H1 (cell line): ENCODE results near the gene GDAP2. TPM values are rescaled to one million over a fixed set of nuclear protein-coding genes. Genes with fewer than 3 reads are reported as not detected.

Source experiments
- CTCF ChIA-PET: fragments of 300-600 bp; sonication (Branson Sonifier 250); formaldehyde crosslinking; loops from one replicate; lab custom pipeline; 2021; ENCODE audit not compliant: partially characterized antibody; lab: Charles Lee
- POLR2A ChIA-PET: fragments of 300-600 bp; sonication (Branson Sonifier 250); formaldehyde crosslinking; loops from one replicate; lab custom pipeline; 2021; ENCODE audit warnings: inconsistent platforms; ENCODE audit not compliant: partially characterized antibody; lab: Charles Lee
- DNase-seq, 2 experiments: peaks; one replicate each; pipeline versions ENCODE4 v3.0.0 to v3.0.0-alpha.2; 2010 to 2022; ENCODE audit warnings: low spot score in 2 of 2, low read depth in 1 of 2, mixed read lengths in 1 of 2
- FAIRE-seq: peaks from 2 replicates; lab custom pipeline; 2011; peaks lifted over from hg19 to GRCh38; lab: Jason Lieb, UNC
- H2AFZ ChIP-seq: 2 replicates; pipeline ENCODE4 v1.8.1; 2012; ENCODE audit warnings: low read length, inconsistent platforms
- H2AK5ac ChIP-seq: 2 replicates; pipeline ENCODE4 v1.6.1; 2013; ENCODE audit warnings: low read depth, low read length
- H2BK120ac ChIP-seq: replicated peaks from 2 replicates; pipeline ENCODE3; 2013; ENCODE audit warnings: low read depth, low read length, inconsistent platforms
- H2BK12ac ChIP-seq: 2 replicates; pipeline ENCODE4 v1.6.1; 2013; ENCODE audit warnings: low read depth, low read length
- H2BK15ac ChIP-seq: 2 replicates; pipeline ENCODE4 v1.6.1; 2013; ENCODE audit warnings: low read length
- H2BK20ac ChIP-seq: 2 replicates; pipeline ENCODE4 v1.6.1; 2013; ENCODE audit warnings: low read length
- H2BK5ac ChIP-seq: 2 replicates; pipeline ENCODE4 v1.6.1; 2013; ENCODE audit warnings: low read depth, low read length
- H3K14ac ChIP-seq: 2 replicates; pipeline ENCODE4 v1.6.1; 2013; ENCODE audit warnings: inconsistent platforms; ENCODE audit not compliant: insufficient read length
- H3K18ac ChIP-seq: 2 replicates; pipeline ENCODE4 v1.6.1; 2013; ENCODE audit warnings: low read length; ENCODE audit errors: extremely low read depth
- H3K23ac ChIP-seq: 2 replicates; pipeline ENCODE4 v1.6.1; 2013; ENCODE audit warnings: inconsistent platforms; ENCODE audit not compliant: insufficient read length
- H3K23me2 ChIP-seq: 2 replicates; pipeline ENCODE4 v1.6.1; 2013; ENCODE audit warnings: low read depth, low read length
- H3K27ac ChIP-seq: 2 replicates; pipeline ENCODE4 v1.6.1; 2011; ENCODE audit warnings: low read depth, low read length, inconsistent platforms
- H3K27me3 ChIP-seq, 4 experiments: replicated peaks in 1 of 4; 1 replicate in 1 of 4; 2 replicates in 3 of 4; pipeline versions ENCODE4 v1.6.1 to v1.8.1; 2011 to 2013; ENCODE audit warnings: low read length in 3 of 4, mild to moderate bottlenecking in 3 of 4, inconsistent platforms in 2 of 4, mixed read lengths in 2 of 4, moderate library complexity in 1 of 4; ENCODE audit not compliant: control insufficient read depth in 3 of 4, insufficient read depth in 3 of 4; ENCODE audit errors: extremely low read depth in 1 of 4
- H3K36me3 ChIP-seq, 4 experiments: 2 replicates each; pipeline versions ENCODE4 v1.6.1 to v1.8.1; 2011 to 2013; ENCODE audit warnings: mild to moderate bottlenecking in 4 of 4, low read length in 3 of 4, moderate library complexity in 2 of 4, control low read depth in 1 of 4, inconsistent platforms in 1 of 4; ENCODE audit not compliant: insufficient read depth in 4 of 4, control insufficient read depth in 2 of 4
- H3K4ac ChIP-seq: replicated peaks from 2 replicates; pipeline ENCODE3; 2013; ENCODE audit warnings: low read length, low read depth, mixed read lengths, inconsistent platforms; ENCODE audit not compliant: insufficient read length
- H3K4me1 ChIP-seq, 4 experiments: replicated peaks in 1 of 4; 1 replicate in 1 of 4; 2 replicates in 3 of 4; pipeline versions ENCODE4 v1.6.1 to v1.8.1; 2011 to 2013; ENCODE audit warnings: low read length in 3 of 4, inconsistent platforms in 2 of 4, mixed read lengths in 1 of 4; ENCODE audit not compliant: insufficient read depth in 4 of 4, control insufficient read depth in 3 of 4
- H3K4me2 ChIP-seq, 2 experiments: 2 replicates each; pipeline versions ENCODE4 v1.6.1 to v1.8.1; 2011 to 2013; ENCODE audit warnings: low read depth in 2 of 2, low read length in 2 of 2, control low read depth in 1 of 2, inconsistent platforms in 1 of 2, mild to moderate bottlenecking in 1 of 2; ENCODE audit not compliant: insufficient read depth in 1 of 2
- H3K4me3 ChIP-seq, 4 experiments: fragments of 200-600, 300-600 bp in 1 of 4; sonication (generic), shearing (Covaris generic), sonication (Bioruptor Twin) in 1 of 4; 2 replicates each; pipeline versions ENCODE4 v1.5.1 to v1.8.1; 2011 to 2016; ENCODE audit warnings: low read length in 4 of 4, low read depth in 3 of 4, control low read depth in 2 of 4, inconsistent platforms in 2 of 4, mild to moderate bottlenecking in 2 of 4, mixed read lengths in 1 of 4, moderate library complexity in 1 of 4; ENCODE audit not compliant: insufficient read depth in 2 of 4; ENCODE audit errors: extremely low read depth in 1 of 4
- H3K56ac ChIP-seq: replicated peaks from 2 replicates; pipeline ENCODE3; 2013; ENCODE audit warnings: low read depth, mild to moderate bottlenecking, mixed read lengths, low read length, inconsistent platforms; ENCODE audit not compliant: insufficient read length
- H3K79me1 ChIP-seq: 2 replicates; pipeline ENCODE4 v1.6.1; 2013; ENCODE audit warnings: low read depth, low read length, control low read depth
- H3K79me2 ChIP-seq, 2 experiments: 2 replicates each; pipeline versions ENCODE4 v1.6.1 to v1.8.1; 2012 to 2013; ENCODE audit warnings: low read length in 2 of 2, mild to moderate bottlenecking in 2 of 2, inconsistent platforms in 1 of 2; ENCODE audit not compliant: insufficient read depth in 2 of 2, control insufficient read depth in 1 of 2
- H3K9ac ChIP-seq, 4 experiments: replicated peaks in 1 of 4; 1 replicate in 1 of 4; 2 replicates in 3 of 4; pipeline versions ENCODE4 v1.6.1 to v1.8.1; 2011 to 2013; ENCODE audit warnings: low read depth in 3 of 4, low read length in 3 of 4, control low read depth in 2 of 4, mild to moderate bottlenecking in 2 of 4, moderate library complexity in 2 of 4, inconsistent platforms in 1 of 4; ENCODE audit errors: extremely low read depth in 1 of 4
- H3K9me3 ChIP-seq, 2 experiments: 2 replicates each; pipeline versions ENCODE4 v1.6.1 to v1.8.1; 2012 to 2013; ENCODE audit warnings: mild to moderate bottlenecking in 2 of 2, moderate library complexity in 2 of 2, control low read depth in 1 of 2, inconsistent platforms in 1 of 2, low read depth in 1 of 2, low read length in 1 of 2, mixed read lengths in 1 of 2; ENCODE audit not compliant: insufficient read depth in 2 of 2
- H4K20me1 ChIP-seq, 2 experiments: replicated peaks in 1 of 2; 2 replicates each; pipeline versions ENCODE3 to v1.8.1; 2011 to 2013; ENCODE audit warnings: inconsistent platforms in 2 of 2, low read length in 2 of 2, mild to moderate bottlenecking in 1 of 2; ENCODE audit not compliant: insufficient read depth in 2 of 2, control insufficient read depth in 1 of 2
- H4K5ac ChIP-seq: 2 replicates; pipeline ENCODE4 v1.6.1; 2013; ENCODE audit warnings: low read length, low read depth, mixed read lengths, inconsistent platforms; ENCODE audit not compliant: insufficient read length
- H4K8ac ChIP-seq: 2 replicates; pipeline ENCODE4 v1.8.0; 2013; ENCODE audit warnings: mild to moderate bottlenecking, moderate library complexity, low read length, inconsistent platforms; ENCODE audit not compliant: insufficient read depth; ENCODE audit errors: extremely low read depth
- H4K91ac ChIP-seq: replicated peaks from 2 replicates; pipeline ENCODE3; 2013; ENCODE audit warnings: low read length, mixed read lengths, inconsistent platforms; ENCODE audit not compliant: insufficient read length
- E2F6 ChIP-seq: IDR thresholded peaks from 2 replicates; pipeline ENCODE4 v1.6.1; 2012; ENCODE audit warnings: inconsistent platforms
- EZH2 ChIP-seq: fragments of 200-600 bp; sonication (generic); IDR thresholded peaks from 2 replicates; pipeline ENCODE4 v1.7.1; 2012; ENCODE audit warnings: low read depth, mild to moderate bottlenecking, moderate library complexity, low read length, inconsistent platforms; ENCODE audit not compliant: severe bottlenecking
- HDAC6 ChIP-seq: IDR thresholded peaks from one replicate; pipeline ENCODE4 v1.7.1; 2012; ENCODE audit warnings: low read depth, mild to moderate bottlenecking, inconsistent platforms, low read length, moderate library complexity
- SP2 ChIP-seq: IDR thresholded peaks from 2 replicates; pipeline ENCODE4 v1.6.1; 2012; ENCODE audit warnings: mild to moderate bottlenecking, low read length, inconsistent platforms
- TBP ChIP-seq: IDR thresholded peaks from 2 replicates; pipeline ENCODE4 v1.6.1; 2011; ENCODE audit warnings: low read depth, low read length, improper control_type of control experiment
- WGBS, 2 experiments: shearing (Covaris generic) in 1 of 2; methylation state at CpG; one replicate each; pipeline versions ENCODE4 v1.1.6 to v1.1.7; 2013 to 2015; ENCODE audit warnings: low lambda C conversion rate in 2 of 2, mixed read lengths in 2 of 2, inconsistent platforms in 1 of 2, low coverage in 1 of 2, missing lambda C conversion rate in 1 of 2; ENCODE audit not compliant: insufficient replicate concordance in 2 of 2, insufficient coverage in 1 of 2, insufficient read length in 1 of 2; ENCODE audit errors: extremely low coverage in 1 of 2, missing lambda C conversion rate in 1 of 2; 5-methylcytosine and 5-hydroxymethylcytosine counted together
- polyA plus RNA-seq, 7 experiments: library from polyadenylated mRNA; depleted of rRNA in 3 of 7; stranded (reverse) in 5 of 7; unstranded in 2 of 7; fragments of >200 nt in 5 of 7; fragments of 200-250 nt in 2 of 7; gene quantifications; 1 replicate in 5 of 7; 2 replicates in 1 of 7; 4 replicates in 1 of 7; pipeline versions ENCODE4 v1.2.1 to v1.2.3, GENCODE V29; 2011 to 2013; ENCODE audit warnings: missing spikeins in 2 of 7, mixed read lengths in 2 of 7
- total RNA-seq: library from RNA; stranded (reverse); fragmentation: NEBNext Ultra II Directional; extraction: Animal tissue kit (Norgen Biotek cat#: 25700); gene quantifications from 2 replicates; pipeline ENCODE4 v1.2.1, GENCODE V29; 2021

Gene GDAP2
- total and polyA plus RNA-seq, 2 of the 8 experiments (the other 6 are each of a cell fraction or from before 2014, with no cell fraction given), result 8.6 to 27.8 TPM

GRCh38 chr1:117821774-117822482 lies 107.5 kb downstream of the GDAP2 start:
- no peak overlapping the region for H2AK5ac ChIP-seq
- no peak overlapping the region for H3K18ac ChIP-seq
- H3K27ac ChIP-seq, result no peak overlapping the region
- no peak overlapping the region for H3K9ac ChIP-seq
- no peaks in the 10 kb centered on the region for H3K27me3 ChIP-seq
- no peak overlapping the region for H3K4ac ChIP-seq
- no peak overlapping the region for H3K23ac ChIP-seq
- H3K79me2 ChIP-seq, result no peaks in the 10 kb centered on the region
- H2BK5ac ChIP-seq, result no peak overlapping the region
- 94% methylated on average over 3 of the region's 3 CpGs; no CpG with 5 or more reads in 1 of the 2 experiments for WGBS, 2 experiments
- no peak overlapping the region for H3K4me2 ChIP-seq
- H3K56ac ChIP-seq, result no peak overlapping the region
- H2BK12ac ChIP-seq, result no peak overlapping the region
- peaks cover 13 to 15% of the 10 kb centered on the region in 2 experiments; a peak in 3 of 4 replicates for H3K9me3 ChIP-seq
- H3K36me3 ChIP-seq, result no peaks in the 10 kb centered on the region
- ChIA-PET POLR2A (interaction anchor here (0.6 kb wide), 1 partner anchor 399 kb away, joined by 3 read pairs; no protein-coding TSS in a partner anchor), CTCF (interaction anchor here (1.0 to 1.3 kb wide), 2 partner anchors 41 to 74 kb away, joined by 3 read pairs; no protein-coding TSS in a partner anchor)
- FAIRE-seq, result no peak
- no peak for DNase-seq
- H2BK20ac ChIP-seq, result no peak overlapping the region
- H3K79me1 ChIP-seq, result no peaks in the 10 kb centered on the region
- H2BK15ac ChIP-seq, result no peak overlapping the region
- no peak overlapping the region for H3K14ac ChIP-seq
- no peak overlapping the region for H2BK120ac ChIP-seq
- no peak overlapping the region for H2AFZ ChIP-seq
- no peaks in the 10 kb centered on the region for H3K23me2 ChIP-seq
- no peak overlapping the region for H4K8ac ChIP-seq
- H4K5ac ChIP-seq, result no peak overlapping the region
- no peak overlapping the region for H4K91ac ChIP-seq
- no peaks in the 10 kb centered on the region for H4K20me1 ChIP-seq
- H3K4me3 ChIP-seq, result no peak overlapping the region
- H3K4me1 ChIP-seq, result no peaks in the 10 kb centered on the region
- TF ChIP-seq E2F6 (no peak), EZH2 (no peak), TBP (no peak), HDAC6 (no peak), SP2 (no peak)
